IPS-11a (cell line): Measurements from ENCODE around the gene ABHD16A.
A peak's percentile ranks its signal among the peaks of the same experiment; 100 is the strongest.
"Not testable (repeated sequence)": the region's sequence is repeated elsewhere in the genome, so short reads cannot be mapped to it uniquely, and the experiment has no call there.

Source experiments
- H3K4me3 ChIP-seq: one replicate; pipeline ENCODE4 v1.5.1; 2013; ENCODE audit warnings: low read depth, low read length, control low read depth

Gene ABHD16A

GRCh38 chr6:31715022-31715958 is 12.2 kb upstream of the ABHD16A start, which contains the start of gene LY6G6D:
Gene LY6G6D, plus strand, starts transcription at chr6:31715348. Its CDS starts 8 bp downstream, at chr6:31715356.
- no peak within 1 kb of the TSS for H3K4me3 ChIP-seq

- H3K4me3 ChIP-seq, result no peak overlapping the region
Observed at GRCh38 chr6:31713991-31714684, 11.0 kb upstream of the ABHD16A start.

GRCh38 chr6:31713465-31713864 is 10.3 kb upstream of the ABHD16A start:
- no peak overlapping the region for H3K4me3 ChIP-seq

GRCh38 chr6:31712296-31712695 is 9.2 kb upstream of the ABHD16A start:
- no peak overlapping the region for H3K4me3 ChIP-seq

GRCh38 chr6:31711233-31711632 is 8.1 kb upstream of the ABHD16A start:
- no peak overlapping the region for H3K4me3 ChIP-seq

- no peak overlapping the region for H3K4me3 ChIP-seq
Observed at GRCh38 chr6:31710523-31711219, 7.5 kb upstream of the ABHD16A start.

GRCh38 chr6:31709157-31709556 is 6.0 kb upstream of the ABHD16A start:
- H3K4me3 ChIP-seq, result not testable (repeated sequence)

GRCh38 chr6:31708224-31708623 is 5.1 kb upstream of the ABHD16A start:
- no peak overlapping the region for H3K4me3 ChIP-seq

GRCh38 chr6:31707701-31708100 is 4.6 kb upstream of the ABHD16A start:
- H3K4me3 ChIP-seq, result no peak overlapping the region

- H3K4me3 ChIP-seq, result no peak within 1 kb of the TSS
Observed at GRCh38 chr6:31706599-31706998, 3.5 kb upstream of the ABHD16A start, which contains the start of gene LY6G6F. Gene LY6G6F, plus strand, starts transcription at chr6:31706866. Its CDS starts 41 bp downstream, at chr6:31706907.

- H3K4me3 ChIP-seq, result no peak overlapping the region
Observed at GRCh38 chr6:31705931-31706330, 2.8 kb upstream of the ABHD16A start.

- peak overlapping the region; percentile 71 for H3K4me3 ChIP-seq
Observed at GRCh38 chr6:31702405-31702818, 712 bp downstream of the ABHD16A start.

GRCh38 chr6:31701666-31702404 is 1.3 kb downstream of the ABHD16A start:
- H3K4me3 ChIP-seq, result peak overlapping the region; percentile 71

- no peak overlapping the region for H3K4me3 ChIP-seq
Observed at GRCh38 chr6:31700740-31701401, 2.3 kb downstream of the ABHD16A start.

GRCh38 chr6:31697555-31697954 is 5.6 kb downstream of the ABHD16A start:
- H3K4me3 ChIP-seq, result no peak overlapping the region

GRCh38 chr6:31693535-31693934 is 9.6 kb downstream of the ABHD16A start:
- H3K4me3 ChIP-seq, result no peak overlapping the region

- no peak overlapping the region for H3K4me3 ChIP-seq
Observed at GRCh38 chr6:31692886-31693285, 10.2 kb downstream of the ABHD16A start.

GRCh38 chr6:31692353-31692752 is 10.8 kb downstream of the ABHD16A start:
- H3K4me3 ChIP-seq, result no peak overlapping the region

GRCh38 chr6:31691564-31692108 is 11.5 kb downstream of the ABHD16A start:
- H3K4me3 ChIP-seq, result no peak overlapping the region

- H3K4me3 ChIP-seq, result no peak overlapping the region
Observed at GRCh38 chr6:31691078-31691463, 12.1 kb downstream of the ABHD16A start.
